ENCODE results near the gene CEP112.
"Not testable (repeated sequence)": the region's sequence is repeated elsewhere in the genome, so short reads cannot be mapped to it uniquely, and the experiment has no call there.

CEP112 gene

GRCh38 chr17:65841089-65841488, 350.8 kb downstream of the CEP112 start:
- no peak overlapping the region for H3K9ac ChIP-seq (ENCODE audit: low read depth, low read length)
- H3K4me3 ChIP-seq (ENCODE audit: low read length) = no peak overlapping the region
- no peaks in the 10 kb centered on the region for H3K36me3 ChIP-seq (ENCODE audit: insufficient read depth, low read length)
- H3K4me1 ChIP-seq (ENCODE audit: control insufficient read depth, insufficient read depth, low read length) = no peaks in the 10 kb centered on the region
- H3K27me3 ChIP-seq (ENCODE audit: control insufficient read depth, insufficient read depth, low read length) = no peaks in the 10 kb centered on the region
- peaks cover 3% of the 10 kb centered on the region for H3K9me3 ChIP-seq (replicated peaks; ENCODE audit: low read length)
- H3K4me2 ChIP-seq (ENCODE audit: low read length) = no peak overlapping the region

GRCh38 chr17:65837232-65837631, 354.7 kb downstream of the CEP112 start:
- not testable (repeated sequence) for H3K9ac ChIP-seq (ENCODE audit: low read depth, low read length); H3K27me3 ChIP-seq (ENCODE audit: control insufficient read depth, insufficient read depth, low read length); H3K4me3 ChIP-seq (ENCODE audit: low read length); H3K4me2 ChIP-seq (ENCODE audit: low read length); H3K36me3 ChIP-seq (ENCODE audit: insufficient read depth, low read length); H3K9me3 ChIP-seq (replicated peaks; ENCODE audit: low read length); H3K4me1 ChIP-seq (ENCODE audit: control insufficient read depth, insufficient read depth, low read length)

DNA sequence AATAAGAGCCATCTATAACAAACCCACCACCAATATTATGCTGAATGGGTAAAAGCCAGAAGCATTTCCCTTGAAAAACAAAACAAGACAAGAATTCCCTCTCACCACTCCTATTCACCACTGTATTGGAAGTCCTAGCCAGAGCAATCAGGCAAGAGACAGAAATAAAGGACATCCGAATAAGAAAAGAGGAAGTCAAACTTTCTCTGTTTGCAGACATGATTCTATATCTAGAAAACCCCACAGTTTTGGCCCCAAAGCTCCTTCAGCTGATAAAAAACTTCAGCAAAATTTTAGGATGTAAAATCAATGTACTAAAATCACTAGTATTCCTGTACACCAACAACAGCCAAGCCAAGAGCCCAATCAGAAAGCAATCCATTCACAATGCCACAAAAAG, 358.7 kb downstream of the CEP112 start:
- no peaks in the 10 kb centered on the region for H3K27me3 ChIP-seq (ENCODE audit: control insufficient read depth, insufficient read depth, low read length)
- no peak overlapping the region for H3K9ac ChIP-seq (ENCODE audit: low read depth, low read length)
- H3K4me1 ChIP-seq (ENCODE audit: control insufficient read depth, insufficient read depth, low read length) = no peaks in the 10 kb centered on the region
- H3K36me3 ChIP-seq (ENCODE audit: insufficient read depth, low read length) = no peaks in the 10 kb centered on the region
- no peak overlapping the region for H3K4me3 ChIP-seq (ENCODE audit: low read length)
- no peaks in the 10 kb centered on the region for H3K9me3 ChIP-seq (replicated peaks; ENCODE audit: low read length)
- no peak overlapping the region for H3K4me2 ChIP-seq (ENCODE audit: low read length)

DNA sequence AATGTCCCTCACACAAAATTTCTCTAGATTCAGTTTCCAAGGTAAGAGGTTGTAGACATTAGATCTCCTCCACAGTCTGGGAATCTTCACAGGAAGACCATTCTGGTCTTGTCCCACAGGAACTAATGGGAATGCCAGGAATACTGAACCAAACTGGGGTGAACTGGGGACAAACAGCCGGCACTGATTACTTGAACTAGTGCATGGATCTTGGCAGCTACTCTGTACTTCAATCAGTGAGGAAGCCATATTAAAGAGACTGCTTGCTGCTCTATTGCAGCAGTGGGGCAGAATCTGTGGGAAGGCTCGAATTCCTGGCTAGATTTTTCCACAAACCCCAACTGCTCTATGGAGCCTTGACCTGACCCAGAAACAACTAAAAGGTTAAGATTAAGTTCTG, 361.6 kb downstream of the CEP112 start:
- Histone ChIP-seq H3K4me1 (ENCODE audit: control insufficient read depth, insufficient read depth, low read length) (peaks cover 5% of the 10 kb centered on the region), H3K27me3 (ENCODE audit: control insufficient read depth, insufficient read depth, low read length) (no peaks in the 10 kb centered on the region), H3K4me2 (ENCODE audit: low read length) (no peak overlapping the region), H3K4me3 (ENCODE audit: low read length) (no peak overlapping the region), H3K9me3 (replicated peaks; ENCODE audit: low read length) (no peaks in the 10 kb centered on the region), H3K36me3 (ENCODE audit: insufficient read depth, low read length) (no peaks in the 10 kb centered on the region), H3K9ac (ENCODE audit: low read depth, low read length) (no peak overlapping the region)

DNA sequence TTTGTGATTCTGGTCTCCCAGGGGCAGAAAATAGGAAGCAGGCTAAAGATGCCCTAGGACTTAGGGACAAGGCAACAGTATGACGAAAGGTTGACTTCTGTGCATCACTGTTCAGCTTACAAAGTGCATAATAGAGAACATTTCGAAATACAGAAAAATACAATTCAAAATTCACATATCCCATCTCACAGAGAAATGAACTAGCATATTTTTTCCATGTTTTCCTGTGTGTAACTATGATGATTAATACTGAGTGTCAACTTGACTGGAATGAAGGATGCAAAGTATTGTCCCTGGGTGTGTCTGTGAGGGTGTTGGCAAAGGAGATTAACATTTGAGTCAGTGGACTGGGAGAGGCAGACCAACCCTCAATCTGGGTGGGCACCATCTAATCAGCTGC, 365.4 kb downstream of the CEP112 start:
- H3K9ac ChIP-seq (ENCODE audit: low read depth, low read length); H3K4me1 ChIP-seq (ENCODE audit: control insufficient read depth, insufficient read depth, low read length); H3K4me3 ChIP-seq (ENCODE audit: low read length); H3K9me3 ChIP-seq (replicated peaks; ENCODE audit: low read length); H3K4me2 ChIP-seq (ENCODE audit: low read length); H3K27me3 ChIP-seq (ENCODE audit: control insufficient read depth, insufficient read depth, low read length); H3K36me3 ChIP-seq (ENCODE audit: insufficient read depth, low read length): not testable (repeated sequence)

GRCh38 chr17:65824901-65825300, 367.0 kb downstream of the CEP112 start:
- Histone ChIP-seq H3K36me3 (ENCODE audit: insufficient read depth, low read length) (no peaks in the 10 kb centered on the region), H3K4me3 (ENCODE audit: low read length) (no peak overlapping the region), H3K9me3 (replicated peaks; ENCODE audit: low read length) (no peaks in the 10 kb centered on the region), H3K9ac (ENCODE audit: low read depth, low read length) (no peak overlapping the region), H3K4me1 (ENCODE audit: control insufficient read depth, insufficient read depth, low read length) (peaks cover 5% of the 10 kb centered on the region), H3K27me3 (ENCODE audit: control insufficient read depth, insufficient read depth, low read length) (no peaks in the 10 kb centered on the region), H3K4me2 (ENCODE audit: low read length) (no peak overlapping the region)

- H3K4me1 ChIP-seq (ENCODE audit: control insufficient read depth, insufficient read depth, low read length) = peaks cover 5% of the 10 kb centered on the region
- no peak overlapping the region for H3K9ac ChIP-seq (ENCODE audit: low read depth, low read length)
- H3K27me3 ChIP-seq (ENCODE audit: control insufficient read depth, insufficient read depth, low read length) = no peaks in the 10 kb centered on the region
- no peaks in the 10 kb centered on the region for H3K9me3 ChIP-seq (replicated peaks; ENCODE audit: low read length)
- no peak overlapping the region for H3K4me2 ChIP-seq (ENCODE audit: low read length)
- H3K4me3 ChIP-seq (ENCODE audit: low read length) = no peak overlapping the region
- no peaks in the 10 kb centered on the region for H3K36me3 ChIP-seq (ENCODE audit: insufficient read depth, low read length)
Measured at GRCh38 chr17:65823713-65824112, 368.2 kb downstream of the CEP112 start.

DNA sequence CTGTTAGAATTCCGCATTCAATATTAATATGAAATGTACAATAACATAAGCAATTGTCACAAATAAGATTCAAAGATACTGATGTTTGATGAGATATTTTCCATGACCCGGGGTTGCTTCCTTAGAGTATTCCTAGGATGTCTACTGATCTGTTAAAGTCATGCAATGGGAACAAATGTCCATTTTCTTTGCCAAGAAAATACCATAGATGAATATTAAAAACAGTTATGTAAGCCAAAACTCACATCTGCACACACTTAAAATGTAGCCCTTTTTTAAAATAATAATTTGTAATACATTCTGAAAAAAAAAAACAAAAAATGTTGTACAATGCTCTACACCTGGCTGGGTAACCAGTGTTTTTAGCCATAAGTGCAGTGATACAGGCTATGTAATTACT, 371.1 kb downstream of the CEP112 start:
- H3K9ac ChIP-seq (ENCODE audit: low read depth, low read length) = no peak overlapping the region
- H3K9me3 ChIP-seq (replicated peaks; ENCODE audit: low read length) = no peaks in the 10 kb centered on the region
- no peaks in the 10 kb centered on the region for H3K36me3 ChIP-seq (ENCODE audit: insufficient read depth, low read length)
- H3K4me2 ChIP-seq (ENCODE audit: low read length) = no peak overlapping the region
- no peak overlapping the region for H3K4me3 ChIP-seq (ENCODE audit: low read length)
- no peaks in the 10 kb centered on the region for H3K27me3 ChIP-seq (ENCODE audit: control insufficient read depth, insufficient read depth, low read length)
- H3K4me1 ChIP-seq (ENCODE audit: control insufficient read depth, insufficient read depth, low read length) = no peaks in the 10 kb centered on the region

GRCh38 chr17:65820306-65820705, 371.6 kb downstream of the CEP112 start:
- Histone ChIP-seq H3K36me3 (ENCODE audit: insufficient read depth, low read length) (no peaks in the 10 kb centered on the region), H3K4me3 (ENCODE audit: low read length) (no peak overlapping the region), H3K9ac (ENCODE audit: low read depth, low read length) (no peak overlapping the region), H3K4me2 (ENCODE audit: low read length) (no peak overlapping the region), H3K4me1 (ENCODE audit: control insufficient read depth, insufficient read depth, low read length) (no peaks in the 10 kb centered on the region), H3K27me3 (ENCODE audit: control insufficient read depth, insufficient read depth, low read length) (no peaks in the 10 kb centered on the region), H3K9me3 (replicated peaks; ENCODE audit: low read length) (no peaks in the 10 kb centered on the region)

DNA sequence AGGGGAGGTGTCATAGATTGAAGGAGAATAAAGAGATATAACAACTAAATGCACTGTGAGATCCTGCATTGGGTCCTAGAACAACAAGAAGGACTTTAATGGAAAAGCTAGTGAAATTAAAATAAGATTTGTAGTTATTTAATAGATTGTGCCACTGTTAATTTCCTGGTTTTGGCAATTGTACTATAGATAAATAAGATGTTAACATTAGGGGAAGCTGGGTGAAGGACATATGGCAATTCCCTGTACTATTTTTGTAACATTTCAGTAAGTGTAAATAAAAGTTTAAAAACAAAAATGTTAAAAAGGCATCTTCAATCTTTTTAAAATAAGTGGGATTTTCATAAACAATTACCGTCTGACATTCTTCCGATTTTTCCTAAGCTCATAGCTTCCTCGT, 372.1 kb downstream of the CEP112 start:
- H3K9ac ChIP-seq (ENCODE audit: low read depth, low read length) = no peak overlapping the region

DNA sequence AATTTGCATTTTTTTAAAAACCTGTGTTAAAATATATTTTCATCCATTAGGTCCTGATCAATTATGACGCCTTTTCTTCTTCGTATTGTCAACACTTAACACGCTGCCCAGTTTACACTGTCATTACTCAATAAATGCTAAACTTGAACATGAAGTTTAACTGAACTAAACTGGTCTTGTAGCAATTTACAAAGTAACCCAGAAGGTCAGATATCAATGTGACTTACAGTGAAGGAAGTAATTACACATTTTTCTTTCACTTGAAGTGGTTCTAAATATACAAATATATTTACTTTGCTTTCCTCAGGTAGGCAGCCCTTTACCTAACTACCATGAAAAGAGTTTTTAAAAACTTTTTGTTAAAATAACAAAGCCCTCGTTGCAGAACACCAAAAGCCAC, 374.0 kb downstream of the CEP112 start:
- Histone ChIP-seq H3K9me3 (replicated peaks; ENCODE audit: low read length) (no peaks in the 10 kb centered on the region), H3K4me2 (ENCODE audit: low read length) (no peak overlapping the region), H3K4me3 (ENCODE audit: low read length) (no peak overlapping the region), H3K36me3 (ENCODE audit: insufficient read depth, low read length) (no peaks in the 10 kb centered on the region), H3K4me1 (ENCODE audit: control insufficient read depth, insufficient read depth, low read length) (no peaks in the 10 kb centered on the region), H3K27me3 (ENCODE audit: control insufficient read depth, insufficient read depth, low read length) (no peaks in the 10 kb centered on the region), H3K9ac (ENCODE audit: low read depth, low read length) (no peak overlapping the region)

More for the DNA sequence above, 372.1 kb downstream of the CEP112 start:
- no peaks in the 10 kb centered on the region for H3K4me1 ChIP-seq (ENCODE audit: control insufficient read depth, insufficient read depth, low read length)
- no peak overlapping the region for H3K4me2 ChIP-seq (ENCODE audit: low read length)
- H3K27me3 ChIP-seq (ENCODE audit: control insufficient read depth, insufficient read depth, low read length) = no peaks in the 10 kb centered on the region
- no peaks in the 10 kb centered on the region for H3K9me3 ChIP-seq (replicated peaks; ENCODE audit: low read length)
- H3K36me3 ChIP-seq (ENCODE audit: insufficient read depth, low read length) = no peaks in the 10 kb centered on the region
- H3K4me3 ChIP-seq (ENCODE audit: low read length) = no peak overlapping the region

DNA sequence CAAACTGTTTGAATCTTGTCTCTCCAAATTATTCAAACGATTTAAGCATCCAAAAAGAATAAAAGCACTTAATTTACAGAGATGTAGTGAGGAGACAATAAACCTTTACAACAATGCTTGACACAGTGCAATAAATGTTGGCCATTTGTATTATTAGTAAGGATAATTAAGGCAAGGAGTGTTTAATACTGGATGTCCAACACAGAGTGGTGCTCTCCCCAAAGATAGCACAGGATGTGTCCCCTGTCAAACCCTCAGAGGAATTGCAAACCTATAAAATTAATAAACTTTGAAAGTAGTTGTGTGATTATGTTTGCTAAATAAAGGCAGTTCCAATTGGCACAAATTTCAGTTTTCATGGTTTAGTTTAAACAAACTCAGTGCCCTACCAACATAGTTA, 377.5 kb downstream of the CEP112 start:
- H3K36me3 ChIP-seq (ENCODE audit: insufficient read depth, low read length) = no peaks in the 10 kb centered on the region
- no peak overlapping the region for H3K9ac ChIP-seq (ENCODE audit: low read depth, low read length)
- no peaks in the 10 kb centered on the region for H3K27me3 ChIP-seq (ENCODE audit: control insufficient read depth, insufficient read depth, low read length)
- no peaks in the 10 kb centered on the region for H3K4me1 ChIP-seq (ENCODE audit: control insufficient read depth, insufficient read depth, low read length)
- no peak overlapping the region for H3K4me3 ChIP-seq (ENCODE audit: low read length)
- no peak overlapping the region for H3K4me2 ChIP-seq (ENCODE audit: low read length)
- no peaks in the 10 kb centered on the region for H3K9me3 ChIP-seq (replicated peaks; ENCODE audit: low read length)
